Sigmoid colon (tissue), 4 donors: ENCODE data around the gene ANKRD10.

ENCODE experiments used
- CTCF ChIP-seq, 4 experiments: fragments of 450-650 bp in 3 of 4; fragments of 200-600 bp in 1 of 4; IDR thresholded peaks; one replicate each; pipeline ENCODE4 v1.5.1; 2016 to 2019; ENCODE audit warnings: antibody characterized with exemption in 4 of 4, mild to moderate bottlenecking in 3 of 4, moderate library complexity in 2 of 4
- EP300 ChIP-seq, 4 donors: sonication (generic); formaldehyde crosslinking; IDR thresholded peaks; one replicate each; pipeline ENCODE4 v1.6.1; 2017; ENCODE audit warnings: antibody characterized with exemption in 4 of 4
- POLR2A ChIP-seq, 2 donors: fragments of 450-650 bp; IDR thresholded peaks; one replicate each; pipeline ENCODE4 v1.6.1; 2016; ENCODE audit warnings: antibody characterized with exemption in 2 of 2, mild to moderate bottlenecking in 2 of 2, moderate library complexity in 2 of 2
- POLR2AphosphoS5 ChIP-seq, 4 donors: sonication (generic); formaldehyde crosslinking; IDR thresholded peaks; one replicate each; pipeline ENCODE4 v1.6.1; 2017; ENCODE audit warnings: antibody characterized with exemption in 4 of 4

- no peak for TF ChIP-seq CTCF (IDR thresholded peaks at IDR 0.05)
- peak in 1 of 4 donors; percentile 24 for TF ChIP-seq POLR2AphosphoS5 (IDR thresholded peaks at IDR 0.05)
- no peak for TF ChIP-seq POLR2A (IDR thresholded peaks at IDR 0.05)
- no peak for TF ChIP-seq EP300 (IDR thresholded peaks at IDR 0.05)
Observed at GRCh38 chr13:110912651-110913051, 2.2 kb downstream of the ANKRD10 start.
